WTC11 (cell line): Measurements from ENCODE around the gene NMBR. TPM values are rescaled to one million over a fixed set of nuclear protein-coding genes. Genes with fewer than 3 reads are reported as not detected.

Source experiments
- ATAC-seq: fragments of 200-7000 bp; cut with Tn5 transposase; 2 replicates; pipeline ENCODE4 v1.10.0; 2021; ENCODE audit warnings: mild to moderate bottlenecking, moderate library complexity
- CTCF ChIA-PET: fragments of 300-600 bp; sonication (Branson Sonifier 250); formaldehyde crosslinking; loops from one replicate; lab custom pipeline; 2021; ENCODE audit warnings: antibody characterized with exemption; lab: Charles Lee
- POLR2A ChIA-PET: fragments of 350-600 bp; sonication (Branson Sonifier 250); formaldehyde crosslinking; loops from one replicate; lab custom pipeline; 2021; ENCODE audit warnings: antibody characterized with exemption; lab: Charles Lee
- DNase-seq: peaks from one replicate; pipeline ENCODE4 v3.0.0; 2021; ENCODE audit warnings: low spot score
- H3K27ac Mint-ChIP-seq: 2 replicates; pipeline ENCODE4 v1.8.0; 2021; ENCODE audit warnings: mixed read lengths
- H3K27me3 Mint-ChIP-seq: 2 replicates; pipeline ENCODE4 v1.8.0; 2021; ENCODE audit warnings: low read depth, mild to moderate bottlenecking, moderate library complexity, mixed read lengths
- H3K36me3 Mint-ChIP-seq: 2 replicates; pipeline ENCODE4 v1.8.0; 2021; ENCODE audit warnings: mixed read lengths
- H3K4me1 Mint-ChIP-seq: 2 replicates; pipeline ENCODE4 v1.8.0; 2022; ENCODE audit warnings: mixed read lengths
- H3K4me3 Mint-ChIP-seq: 2 replicates; pipeline ENCODE4 v1.8.0; 2021; ENCODE audit warnings: mild to moderate bottlenecking, moderate library complexity, mixed read lengths
- H3K9me3 Mint-ChIP-seq: 2 replicates; pipeline ENCODE4 v1.8.0; 2021; ENCODE audit warnings: mixed read lengths
- AR ChIP-seq: fragments of 250-450 bp; sonication (Bioruptor Pico); IDR thresholded peaks from 2 replicates; pipeline ENCODE4 v1.9.0; 2021; ENCODE audit warnings: mild to moderate bottlenecking
- ATF6 ChIP-seq: sonication (generic); formaldehyde crosslinking; IDR thresholded peaks from 2 replicates; pipeline ENCODE4 v1.8.1; 2023; ENCODE audit warnings: mild to moderate bottlenecking, missing genetic modification reagents
- CBFB ChIP-seq: sonication (generic); formaldehyde crosslinking; IDR thresholded peaks from 2 replicates; pipeline ENCODE4 v1.8.1; 2022; ENCODE audit warnings: mild to moderate bottlenecking, low read depth, missing genetic modification reagents
- CREM ChIP-seq: sonication (generic); formaldehyde crosslinking; IDR thresholded peaks from 2 replicates; pipeline ENCODE4 v1.8.1; 2022; ENCODE audit warnings: mild to moderate bottlenecking, missing genetic modification reagents, moderate library complexity
- ETV6 ChIP-seq: sonication (generic); formaldehyde crosslinking; IDR thresholded peaks from 2 replicates; pipeline ENCODE4 v1.8.1; 2022; ENCODE audit warnings: mild to moderate bottlenecking, missing genetic modification reagents
- FOXP4 ChIP-seq: sonication (generic); formaldehyde crosslinking; IDR thresholded peaks from 2 replicates; pipeline ENCODE4 v1.8.0; 2022; ENCODE audit warnings: mild to moderate bottlenecking, missing genetic modification reagents
- GRHL2 ChIP-seq: fragments of 250-450 bp; sonication (Bioruptor Pico); IDR thresholded peaks from 2 replicates; pipeline ENCODE4 v1.8.0; 2022; ENCODE audit warnings: mild to moderate bottlenecking, moderate library complexity; ENCODE audit not compliant: insufficient replicate concordance, severe bottlenecking
- MXD4 ChIP-seq: fragments of 250-450 bp; sonication (Bioruptor Pico); IDR thresholded peaks from 2 replicates; pipeline ENCODE4 v1.8.0; 2021; ENCODE audit warnings: mild to moderate bottlenecking, moderate library complexity, borderline replicate concordance
- NR2C2 ChIP-seq: sonication (generic); formaldehyde crosslinking; IDR thresholded peaks from 2 replicates; pipeline ENCODE4 v1.8.0; 2022; ENCODE audit warnings: mild to moderate bottlenecking, missing genetic modification reagents
- PRRX2 ChIP-seq: fragments of 250-450 bp; sonication (Bioruptor Pico); IDR thresholded peaks from 2 replicates; pipeline ENCODE4 v1.8.0; 2021; ENCODE audit warnings: mild to moderate bottlenecking
- SMAD3 ChIP-seq: sonication (generic); formaldehyde crosslinking; IDR thresholded peaks from 2 replicates; pipeline ENCODE4 v1.8.0; 2022; ENCODE audit warnings: missing genetic modification reagents, mild to moderate bottlenecking, borderline replicate concordance
- SP1 ChIP-seq: sonication (generic); formaldehyde crosslinking; conservative IDR thresholded peaks from 2 replicates; pipeline ENCODE4 v1.8.1; 2022; ENCODE audit warnings: missing genetic modification reagents
- TEAD1 ChIP-seq: sonication (generic); formaldehyde crosslinking; IDR thresholded peaks from 2 replicates; pipeline ENCODE4 v1.8.0; 2022; ENCODE audit warnings: mild to moderate bottlenecking, missing genetic modification reagents
- ZNF396 ChIP-seq: fragments of 250-450 bp; sonication (Bioruptor Pico); IDR thresholded peaks from 2 replicates; pipeline ENCODE4 v1.8.0; 2021; ENCODE audit warnings: mild to moderate bottlenecking, moderate library complexity, borderline replicate concordance
- ZNF416 ChIP-seq: fragments of 250-450 bp; sonication (Bioruptor Pico); IDR thresholded peaks from 2 replicates; pipeline ENCODE4 v1.9.0; 2021; ENCODE audit warnings: mild to moderate bottlenecking, inconsistent platforms
- ZNF425 ChIP-seq: fragments of 250-450 bp; sonication (Bioruptor Pico); conservative IDR thresholded peaks from 2 replicates; pipeline ENCODE4 v1.9.0; 2021; ENCODE audit warnings: mild to moderate bottlenecking
- total RNA-seq: library from RNA; stranded (reverse); gene quantifications from 3 replicates; pipeline ENCODE4 v1.2.3, GENCODE V29; 2021
- TF ChIP-seq, protein P1 (sequence below): sonication (generic); formaldehyde crosslinking; IDR thresholded peaks from 2 replicates; pipeline ENCODE4 v1.8.1; 2023; ENCODE audit warnings: mild to moderate bottlenecking, missing genetic modification reagents, borderline replicate concordance

The NMBR gene
- total RNA-seq, 1 experiment from 2014 or later, result not detected

DNA sequence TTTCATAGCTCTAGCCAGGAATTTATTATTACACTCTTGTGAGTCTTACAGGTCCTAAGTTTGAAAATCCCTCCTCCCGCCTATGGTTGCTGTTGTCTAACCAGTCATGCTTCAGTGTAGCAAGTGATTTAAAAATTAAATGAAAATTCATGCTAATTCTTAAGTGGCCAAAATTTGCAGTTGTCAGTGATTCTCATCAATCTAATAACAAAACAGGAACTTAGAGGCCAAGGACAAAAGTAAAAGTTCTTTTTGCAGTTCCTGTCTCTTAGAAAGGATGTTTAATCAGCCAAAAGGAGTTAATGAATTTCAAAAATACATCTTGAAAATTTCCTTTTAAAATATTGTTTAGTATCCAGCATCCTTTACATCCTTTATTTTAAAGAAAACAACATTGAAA is 36.4 kb upstream of the NMBR start:
- no peaks in the 10 kb centered on the region for H3K36me3 Mint-ChIP-seq
- no peak for TF ChIP-seq FOXP4 (CRISPR knock-in tag)
- TF ChIP-seq, all 79 proteins: peak for 0
- Mint-ChIP-seq H3K4me1 (0 out of 2 replicates have a peak, but pooled peaks cover 7% of the 10 kb centered on the region), H3K9me3 (no peaks in the 10 kb centered on the region), H3K27me3 (no peaks in the 10 kb centered on the region), H3K4me3 (no peak overlapping the region), H3K27ac (no peak overlapping the region)
- DNase-seq (no peak), ATAC-seq (no peak)
- CTCF ChIA-PET, result interaction anchor here (1.3 kb wide), 1 partner anchor 24 kb away, joined by 5 read pairs; no protein-coding TSS in a partner anchor
- POLR2A ChIA-PET, result no interaction called here

DNA sequence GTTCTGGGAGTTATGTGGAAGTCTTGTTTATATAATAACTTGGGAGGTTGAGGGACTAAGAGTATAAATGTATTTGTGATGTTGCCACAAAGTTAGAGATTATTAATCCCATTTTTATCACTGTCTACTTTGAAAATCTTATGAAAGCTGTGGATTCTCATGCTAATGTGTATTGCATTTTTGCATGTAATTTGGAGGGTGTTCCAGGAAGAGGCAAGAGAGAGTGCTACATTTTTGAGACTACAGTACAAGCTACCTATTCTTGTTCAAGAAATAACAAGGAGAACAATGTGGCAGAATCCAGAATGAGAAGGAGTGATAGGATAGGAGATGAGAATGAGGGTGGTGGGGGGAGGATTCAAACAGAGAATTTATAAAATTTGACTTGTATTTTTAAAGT is 35.1 kb upstream of the NMBR start:
- DNase-seq (no peak), ATAC-seq (no peak)
- POLR2A ChIA-PET, result no interaction called here
- no peak overlapping the region for H3K27ac Mint-ChIP-seq
- peaks cover 7% of the 10 kb centered on the region for H3K36me3 Mint-ChIP-seq
- no peaks in the 10 kb centered on the region for H3K27me3 Mint-ChIP-seq
- CTCF ChIA-PET, result no interaction called here
- H3K4me3 Mint-ChIP-seq, result no peak overlapping the region
- no peaks in the 10 kb centered on the region for H3K9me3 Mint-ChIP-seq
- H3K4me1 Mint-ChIP-seq, result 0 out of 2 replicates have a peak, but pooled peaks cover 7% of the 10 kb centered on the region
- TF ChIP-seq CBFB, result no peak
- no peak for TF ChIP-seq MXD4

DNA sequence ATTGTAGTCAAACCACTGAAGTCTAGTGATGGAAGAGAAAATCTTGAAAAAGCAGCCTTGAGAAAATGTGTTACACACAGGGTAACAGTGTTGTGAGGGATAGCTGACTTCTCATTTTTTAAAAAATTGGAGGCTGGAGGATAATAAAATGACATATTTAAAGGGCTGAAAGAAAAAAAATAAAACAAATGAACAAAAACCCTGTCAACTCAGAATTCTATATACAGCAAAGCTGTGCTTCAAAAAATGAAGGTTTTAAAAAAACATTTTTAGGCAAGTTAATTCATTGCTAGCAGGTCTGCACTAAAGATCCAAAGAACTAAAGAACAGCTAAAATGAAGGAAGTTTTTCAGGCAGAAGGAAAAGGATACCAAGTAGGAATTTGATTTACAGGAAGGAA is 31.2 kb upstream of the NMBR start:
- ChIA-PET POLR2A (no interaction called here), CTCF (interaction anchor here (1.2 kb wide), 2 partner anchors 22 to 29 kb away, joined by 3 read pairs; no protein-coding TSS in a partner anchor)
- no peak overlapping the region for H3K27ac Mint-ChIP-seq
- no peaks in the 10 kb centered on the region for H3K9me3 Mint-ChIP-seq
- no peak overlapping the region for H3K4me3 Mint-ChIP-seq
- peaks cover 14% of the 10 kb centered on the region for H3K36me3 Mint-ChIP-seq
- H3K4me1 Mint-ChIP-seq, result 0 out of 2 replicates have a peak, but pooled peaks cover 3% of the 10 kb centered on the region
- no peak for ATAC-seq
- no peaks in the 10 kb centered on the region for H3K27me3 Mint-ChIP-seq
- TF ChIP-seq GRHL2 (CRISPR knock-in tag), result no peak
- no peak for TF ChIP-seq TEAD1 (CRISPR knock-in tag)
- TF ChIP-seq AR (CRISPR knock-in tag), result no peak
- TF ChIP-seq SMAD3 (CRISPR knock-in tag), result no peak
- TF ChIP-seq ZNF416 (CRISPR knock-in tag), result no peak
- TF ChIP-seq ZNF425, result no peak
- DNase-seq, result no peak

DNA sequence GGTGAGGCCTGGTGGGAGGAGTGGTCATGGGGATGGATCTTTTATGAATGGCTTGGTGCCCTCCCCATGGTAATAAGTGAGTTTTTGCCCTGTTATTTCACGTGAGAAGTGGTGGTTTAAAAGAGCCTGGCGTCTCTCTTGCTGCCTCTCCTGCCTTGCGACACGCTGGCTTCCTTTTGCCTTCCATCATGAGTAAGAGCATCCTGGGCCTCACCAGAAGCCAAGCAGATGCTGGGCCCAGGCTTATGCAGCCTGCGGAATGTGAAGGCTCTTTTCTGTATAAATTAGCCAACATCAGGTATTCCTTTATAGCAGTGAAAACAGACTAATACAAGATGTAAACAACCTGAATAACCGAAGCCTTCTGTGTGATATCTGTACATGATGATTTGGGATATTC is 27.8 kb upstream of the NMBR start:
- Mint-ChIP-seq H3K27ac (no peak overlapping the region; the same call in 1 of the 2 replicates), H3K27me3 (no peaks in the 10 kb centered on the region), H3K4me1 (no peaks in the 10 kb centered on the region), H3K9me3 (no peaks in the 10 kb centered on the region), H3K36me3 (peaks cover 36% of the 10 kb centered on the region), H3K4me3 (no peak overlapping the region)
- no peak for DNase-seq
- ATAC-seq, result no peak
- POLR2A ChIA-PET, result no interaction called here
- CTCF ChIA-PET, result no interaction called here
- TF ChIP-seq CBFB (no peak), SP1 (CRISPR knock-in tag) (no peak), ATF6 (CRISPR knock-in tag) (no peak), PRRX2 (CRISPR knock-in tag) (no peak), ZNF396 (CRISPR knock-in tag) (no peak), CREM (CRISPR knock-in tag) (no peak), ETV6 (CRISPR knock-in tag) (no peak), NR2C2 (CRISPR knock-in tag) (no peak)
- TF ChIP-seq, protein P1, sequence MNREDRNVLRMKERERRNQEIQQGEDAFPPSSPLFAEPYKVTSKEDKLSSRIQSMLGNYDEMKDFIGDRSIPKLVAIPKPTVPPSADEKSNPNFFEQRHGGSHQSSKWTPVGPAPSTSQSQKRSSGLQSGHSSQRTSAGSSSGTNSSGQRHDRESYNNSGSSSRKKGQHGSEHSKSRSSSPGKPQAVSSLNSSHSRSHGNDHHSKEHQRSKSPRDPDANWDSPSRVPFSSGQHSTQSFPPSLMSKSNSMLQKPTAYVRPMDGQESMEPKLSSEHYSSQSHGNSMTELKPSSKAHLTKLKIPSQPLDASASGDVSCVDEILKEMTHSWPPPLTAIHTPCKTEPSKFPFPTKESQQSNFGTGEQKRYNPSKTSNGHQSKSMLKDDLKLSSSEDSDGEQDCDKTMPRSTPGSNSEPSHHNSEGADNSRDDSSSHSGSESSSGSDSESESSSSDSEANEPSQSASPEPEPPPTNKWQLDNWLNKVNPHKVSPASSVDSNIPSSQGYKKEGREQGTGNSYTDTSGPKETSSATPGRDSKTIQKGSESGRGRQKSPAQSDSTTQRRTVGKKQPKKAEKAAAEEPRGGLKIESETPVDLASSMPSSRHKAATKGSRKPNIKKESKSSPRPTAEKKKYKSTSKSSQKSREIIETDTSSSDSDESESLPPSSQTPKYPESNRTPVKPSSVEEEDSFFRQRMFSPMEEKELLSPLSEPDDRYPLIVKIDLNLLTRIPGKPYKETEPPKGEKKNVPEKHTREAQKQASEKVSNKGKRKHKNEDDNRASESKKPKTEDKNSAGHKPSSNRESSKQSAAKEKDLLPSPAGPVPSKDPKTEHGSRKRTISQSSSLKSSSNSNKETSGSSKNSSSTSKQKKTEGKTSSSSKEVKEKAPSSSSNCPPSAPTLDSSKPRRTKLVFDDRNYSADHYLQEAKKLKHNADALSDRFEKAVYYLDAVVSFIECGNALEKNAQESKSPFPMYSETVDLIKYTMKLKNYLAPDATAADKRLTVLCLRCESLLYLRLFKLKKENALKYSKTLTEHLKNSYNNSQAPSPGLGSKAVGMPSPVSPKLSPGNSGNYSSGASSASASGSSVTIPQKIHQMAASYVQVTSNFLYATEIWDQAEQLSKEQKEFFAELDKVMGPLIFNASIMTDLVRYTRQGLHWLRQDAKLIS (CRISPR knock-in tag), result no peak
